Thymus (tissue), 11 donors: ENCODE data around the gene ID2. TPM values are rescaled to one million over a fixed set of nuclear protein-coding genes. Genes with fewer than 3 reads are reported as not detected.

Experiments used
- DNase-seq, 9 donors: peaks; one replicate each; pipeline ENCODE4 v3.0.0-alpha.2; 2013; ENCODE audit warnings: low spot score in 9 of 9, low read depth in 6 of 9, missing footprints in 1 of 9
- H3K27ac ChIP-seq, 2 donors: one replicate each; pipeline ENCODE4 v1.5.1; 2013; ENCODE audit warnings: control low read depth in 1 of 2, low read depth in 1 of 2, low read length in 1 of 2, mild to moderate bottlenecking in 1 of 2, moderate library complexity in 1 of 2
- H3K27me3 ChIP-seq, 2 donors: one replicate each; pipeline ENCODE4 v1.5.1; 2013; ENCODE audit warnings: low read length in 1 of 2; ENCODE audit not compliant: control insufficient read depth in 2 of 2, insufficient read depth in 1 of 2
- H3K36me3 ChIP-seq, 2 donors: one replicate each; pipeline ENCODE4 v1.5.1; 2013; ENCODE audit warnings: low read length in 1 of 2, mild to moderate bottlenecking in 1 of 2, moderate library complexity in 1 of 2; ENCODE audit not compliant: control insufficient read depth in 2 of 2, insufficient read depth in 2 of 2
- H3K4me1 ChIP-seq, 2 donors: one replicate each; pipeline ENCODE4 v1.5.1; 2013; ENCODE audit warnings: low read length in 2 of 2; ENCODE audit not compliant: control insufficient read depth in 2 of 2, insufficient read depth in 2 of 2
- H3K4me3 ChIP-seq, 2 donors: one replicate each; pipeline ENCODE4 v1.5.1; 2013; ENCODE audit warnings: low read length in 2 of 2, control low read depth in 1 of 2, mild to moderate bottlenecking in 1 of 2
- H3K9me3 ChIP-seq, 2 donors: one replicate each; pipeline ENCODE4 v1.5.1; 2013; ENCODE audit warnings: low read length in 1 of 2, mild to moderate bottlenecking in 1 of 2; ENCODE audit not compliant: control insufficient read depth in 2 of 2, insufficient read depth in 1 of 2
- WGBS: extraction: QIAGEN DNeasy Blood & Tissue Kit; methylation state at CpG from one replicate; pipeline ENCODE4 v1.1.7; 2013; 5-methylcytosine and 5-hydroxymethylcytosine counted together
- polyA plus RNA-seq: library from polyadenylated mRNA; stranded (reverse); fragments of 200-250 nt; gene quantifications from one replicate; pipeline ENCODE4 v1.2.3, GENCODE V29; 2013
- total RNA-seq: library from RNA; stranded (reverse); fragments of 120-200 nt; gene quantifications from one replicate; pipeline ENCODE4 v1.2.4, GENCODE V29; 2013
- donor health status: healthy.

The ID2 gene
- total and polyA plus RNA-seq, 2 donors, result 108 to 319 TPM

GRCh38 chr2:8677646-8678592 is 3.9 kb upstream of the ID2 start:
- H3K36me3 ChIP-seq, result no peaks in the 10 kb centered on the region
- DNase-seq, result peak in 2 of 9 donors; percentile 18 to 58
- peak overlapping the region; percentile 27 to 54 for H3K27ac ChIP-seq
- peaks cover 19 to 45% of the 10 kb centered on the region in 2 donors for H3K4me1 ChIP-seq
- under 1% methylated on average over 41 of the region's 41 CpGs for WGBS
- H3K9me3 ChIP-seq, result peaks cover 10 to 21% of the 10 kb centered on the region in 2 donors
- H3K4me3 ChIP-seq, result peak overlapping the region; percentile 8 to 58
- peaks cover 49 to 74% of the 10 kb centered on the region in 2 donors for H3K27me3 ChIP-seq

- peaks cover 19 to 45% of the 10 kb centered on the region in 2 donors for H3K4me1 ChIP-seq
- H3K4me3 ChIP-seq, result peak overlapping the region; percentile 30 to 58
- DNase-seq, result peak in 5 of 9 donors; percentile 51 to 78 (median 72)
- under 1% methylated on average over 91 of the region's 91 CpGs for WGBS
- H3K27ac ChIP-seq, result peak overlapping the region; percentile 75 to 83
- peaks cover 8 to 13% of the 10 kb centered on the region in 2 donors for H3K9me3 ChIP-seq
- peaks cover 49 to 65% of the 10 kb centered on the region in 2 donors for H3K27me3 ChIP-seq
- H3K36me3 ChIP-seq, result no peaks in the 10 kb centered on the region
These were observed 2.9 kb upstream of the ID2 start for GRCh38 chr2:8678731-8679566.

- Histone ChIP-seq H3K4me3 (peak overlapping the region; percentile 30 to 58), H3K27ac (peak overlapping the region; percentile 75 to 83), H3K4me1 (peaks cover 20 to 47% of the 10 kb centered on the region in 2 donors), H3K9me3 (peaks cover 8 to 13% of the 10 kb centered on the region in 2 donors), H3K27me3 (peaks cover 49 to 60% of the 10 kb centered on the region in 2 donors), H3K36me3 (no peaks in the 10 kb centered on the region)
- WGBS, result 52% methylated on average over 8 of the region's 8 CpGs
- DNase-seq, result no peak
These were observed 2.4 kb upstream of the ID2 start for GRCh38 chr2:8679567-8679826.

DNA sequence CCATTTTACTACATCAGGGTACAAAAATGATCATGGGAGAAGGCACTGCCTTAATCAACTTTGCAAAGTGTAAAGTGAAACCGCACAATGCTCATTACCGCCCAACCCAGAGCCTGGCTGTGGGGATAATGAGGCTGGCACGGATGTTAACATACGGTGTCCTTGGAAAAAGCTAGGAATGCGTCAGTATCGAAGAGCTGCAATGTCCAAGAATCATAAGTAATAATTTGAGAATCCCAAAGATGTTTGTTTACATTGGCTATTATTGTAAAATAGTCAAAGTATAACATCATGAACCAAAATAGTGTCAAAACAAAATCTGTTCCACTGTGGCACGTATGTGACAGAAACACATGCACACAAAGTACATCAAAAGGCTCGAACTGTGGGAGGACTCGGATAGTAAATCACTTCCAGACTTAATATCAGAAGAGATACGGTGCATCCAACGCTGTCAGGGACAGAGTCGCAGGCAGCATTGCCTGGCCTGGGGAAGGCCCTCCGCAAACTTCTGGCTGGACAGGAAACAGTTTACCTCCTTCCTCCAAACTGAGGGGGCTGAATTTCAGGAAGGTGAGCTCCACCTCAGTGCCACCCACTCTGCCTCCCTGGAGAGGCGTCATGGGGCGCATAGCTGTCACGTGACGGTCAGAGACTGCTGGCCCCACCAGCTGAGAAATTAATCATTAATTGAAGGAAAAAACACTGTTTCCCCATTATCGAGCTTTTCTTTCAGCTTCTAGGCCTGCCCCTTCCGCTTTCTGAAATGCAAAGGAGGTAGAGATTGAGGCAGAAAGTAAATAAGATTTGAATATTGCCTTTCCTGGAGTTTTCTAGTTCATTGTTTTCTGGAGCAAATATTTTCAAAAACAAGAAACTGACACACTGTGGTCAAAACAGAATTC is 1.8 kb upstream of the ID2 start:
- Histone ChIP-seq H3K9me3 (peaks cover 5 to 8% of the 10 kb centered on the region in 2 donors), H3K4me1 (peaks cover 26 to 53% of the 10 kb centered on the region in 2 donors), H3K36me3 (no peaks in the 10 kb centered on the region), H3K27ac (peak overlapping the region; percentile 38 to 68), H3K27me3 (peaks cover 48 to 57% of the 10 kb centered on the region in 2 donors), H3K4me3 (no peak overlapping the region)
- WGBS, result 94% methylated on average over 19 of the region's 19 CpGs
- DNase-seq, result no peak

- Histone ChIP-seq H3K4me1 (peaks cover 28 to 56% of the 10 kb centered on the region in 2 donors), H3K36me3 (no peaks in the 10 kb centered on the region), H3K27ac (peak overlapping the region; percentile 86 to 87), H3K4me3 (peak overlapping the region; percentile 42 to 52), H3K9me3 (peaks cover 3 to 6% of the 10 kb centered on the region in 2 donors), H3K27me3 (peaks cover 39 to 47% of the 10 kb centered on the region in 2 donors)
- peak in 6 of 9 donors; percentile 47 to 83 (median 62) for DNase-seq
- WGBS, result 6% methylated on average over 30 of the region's 30 CpGs
These were observed 765 bp upstream of the ID2 start for GRCh38 chr2:8680822-8681760.

DNA sequence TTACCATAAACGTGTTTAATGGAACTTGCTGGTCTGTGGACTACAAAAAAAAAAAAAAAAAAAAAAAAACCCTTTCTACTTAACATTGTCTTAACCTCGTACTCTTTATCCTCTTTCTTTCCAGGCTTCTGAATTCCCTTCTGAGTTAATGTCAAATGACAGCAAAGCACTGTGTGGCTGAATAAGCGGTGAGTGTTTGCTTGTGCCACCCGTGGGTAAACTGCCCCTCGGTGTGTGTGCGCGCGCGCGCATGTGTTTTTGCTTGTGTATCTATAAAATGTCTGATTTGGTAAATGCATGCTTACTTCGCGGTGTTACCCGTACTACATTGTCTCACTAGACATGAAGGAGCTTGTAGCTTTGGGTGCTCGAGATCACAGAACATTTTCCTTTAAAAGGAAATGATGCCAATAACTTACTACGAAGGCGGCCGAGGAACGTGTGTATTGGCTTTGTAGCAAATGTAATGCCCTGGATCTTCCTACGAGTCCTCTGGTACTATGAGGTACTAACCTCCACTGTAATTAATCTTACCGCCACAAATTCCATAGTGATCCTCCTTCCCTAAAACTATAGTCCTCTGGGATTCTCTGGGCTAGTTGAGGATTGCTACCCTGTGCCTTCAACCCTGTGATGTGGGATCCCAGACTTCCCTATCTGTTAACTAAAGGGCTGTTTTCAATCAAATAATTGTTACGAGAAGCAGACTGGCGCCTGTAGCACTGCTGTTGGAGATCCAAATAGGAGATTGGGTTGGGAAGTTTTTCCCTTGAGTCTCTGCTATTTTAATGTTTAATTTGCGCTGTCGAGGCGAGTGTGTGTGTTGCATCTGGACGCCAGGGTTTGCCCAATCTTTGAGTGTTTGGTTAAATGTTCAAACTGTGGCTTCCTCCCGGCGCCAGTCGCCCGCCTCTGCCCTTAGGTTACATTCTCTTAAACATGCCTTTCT is 1.1 kb downstream of the ID2 start:
- Histone ChIP-seq H3K4me1 (peaks cover 25 to 39% of the 10 kb centered on the region in 2 donors), H3K9me3 (peaks cover 0 to 2% of the 10 kb centered on the region in 2 donors), H3K27ac (peak overlapping the region; percentile 90 to 91), H3K36me3 (no peaks in the 10 kb centered on the region), H3K4me3 (peak overlapping the region; percentile 57 to 75), H3K27me3 (peaks cover 20 to 28% of the 10 kb centered on the region in 2 donors)
- 1% methylated on average over 30 of the region's 30 CpGs for WGBS
- DNase-seq, result peak in 4 of 9 donors; percentile 48 to 78 (median 58)

- WGBS, result 31% methylated on average over 3 of the region's 3 CpGs
- no peaks in the 10 kb centered on the region for H3K36me3 ChIP-seq
- H3K9me3 ChIP-seq, result no peaks in the 10 kb centered on the region
- peak in 6 of 9 donors; percentile 58 to 90 (median 74) for DNase-seq
- H3K4me3 ChIP-seq, result peak overlapping the region; percentile 62 to 75
- peak overlapping the region; percentile 73 to 86 for H3K27ac ChIP-seq
- peaks cover 16 to 27% of the 10 kb centered on the region in 2 donors for H3K4me1 ChIP-seq
- peaks cover 7 to 13% of the 10 kb centered on the region in 2 donors for H3K27me3 ChIP-seq
These were observed 2.7 kb downstream of the ID2 start for GRCh38 chr2:8684540-8684877.
